ENCODE measurements around the gene LRRN4.
A peak's percentile ranks its signal among the peaks of the same experiment; 100 is the strongest.
"Not testable (repeated sequence)": the region's sequence is repeated elsewhere in the genome, so short reads cannot be mapped to it uniquely, and the experiment has no call there.

LRRN4 gene

DNA sequence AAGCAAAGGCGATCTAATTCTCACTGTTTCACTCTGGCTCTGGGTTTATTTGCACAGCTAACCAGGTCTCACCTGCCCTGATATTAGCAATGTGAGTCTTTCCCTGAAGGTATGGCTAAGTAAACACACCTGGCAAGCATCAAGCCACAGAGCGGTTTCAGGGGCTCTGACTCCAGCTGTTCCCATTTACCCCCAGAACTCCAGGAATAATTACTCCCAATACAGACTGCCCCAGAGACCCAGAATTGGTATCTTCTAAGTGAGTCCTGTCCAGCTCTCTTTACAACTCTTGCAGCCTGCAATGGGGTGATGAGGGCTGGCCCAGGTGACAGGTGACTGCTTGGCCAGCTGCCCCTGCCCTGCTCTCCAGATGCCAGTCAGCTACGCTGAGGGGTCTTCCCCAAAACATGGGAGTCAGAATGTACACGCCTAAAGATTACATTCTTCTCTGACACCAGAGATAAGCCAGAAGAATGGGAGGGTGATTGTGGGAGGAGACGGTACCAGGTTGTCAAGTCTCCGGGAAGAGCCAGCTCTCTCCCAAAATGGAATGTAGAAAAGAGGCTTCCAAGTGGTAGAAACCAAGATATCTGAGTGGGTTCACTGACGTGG, 4.9 kb upstream of the LRRN4 start:
- peak; percentile 98 for DNase-seq

DNA sequence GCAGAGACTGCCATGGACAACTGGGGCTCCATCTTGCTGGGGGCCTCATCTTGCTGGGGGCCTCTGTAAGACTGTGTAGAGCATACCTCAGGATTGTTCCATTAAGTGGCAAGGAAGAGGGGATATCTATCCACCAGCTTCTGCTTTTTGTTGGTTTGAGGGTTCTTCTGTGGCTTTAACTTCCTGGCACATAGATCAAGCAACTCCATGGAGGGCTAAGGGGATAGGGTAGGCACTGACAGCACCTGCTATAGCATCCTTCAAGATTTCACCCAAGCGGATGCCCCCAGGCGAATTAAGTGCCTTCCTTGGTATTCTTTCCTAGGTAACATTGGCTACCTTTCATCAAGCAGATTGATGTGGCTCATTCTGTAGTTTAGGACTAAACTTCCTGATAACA, 3.8 kb upstream of the LRRN4 start:
- no peak for DNase-seq

DNA sequence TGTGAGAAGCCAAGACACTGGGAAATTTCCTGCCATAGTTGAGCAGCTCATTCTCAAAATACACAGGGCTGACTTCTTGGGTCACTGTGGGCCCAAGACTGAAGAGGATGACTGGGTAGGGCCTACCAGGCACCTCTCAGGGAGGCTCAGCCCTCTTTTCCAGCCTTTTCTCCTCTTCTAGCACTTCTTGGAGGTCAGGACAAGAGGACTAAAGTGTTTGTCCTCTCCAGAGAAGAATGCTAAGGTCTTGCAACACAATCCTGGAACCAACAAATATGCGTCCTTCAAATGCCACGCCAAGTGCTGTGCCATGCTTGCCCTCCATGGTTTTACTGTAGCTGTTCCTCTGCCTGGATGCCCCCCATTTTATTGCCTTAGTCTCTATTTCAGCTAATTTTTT, 3.3 kb upstream of the LRRN4 start:
- DNase-seq = no peak

DNA sequence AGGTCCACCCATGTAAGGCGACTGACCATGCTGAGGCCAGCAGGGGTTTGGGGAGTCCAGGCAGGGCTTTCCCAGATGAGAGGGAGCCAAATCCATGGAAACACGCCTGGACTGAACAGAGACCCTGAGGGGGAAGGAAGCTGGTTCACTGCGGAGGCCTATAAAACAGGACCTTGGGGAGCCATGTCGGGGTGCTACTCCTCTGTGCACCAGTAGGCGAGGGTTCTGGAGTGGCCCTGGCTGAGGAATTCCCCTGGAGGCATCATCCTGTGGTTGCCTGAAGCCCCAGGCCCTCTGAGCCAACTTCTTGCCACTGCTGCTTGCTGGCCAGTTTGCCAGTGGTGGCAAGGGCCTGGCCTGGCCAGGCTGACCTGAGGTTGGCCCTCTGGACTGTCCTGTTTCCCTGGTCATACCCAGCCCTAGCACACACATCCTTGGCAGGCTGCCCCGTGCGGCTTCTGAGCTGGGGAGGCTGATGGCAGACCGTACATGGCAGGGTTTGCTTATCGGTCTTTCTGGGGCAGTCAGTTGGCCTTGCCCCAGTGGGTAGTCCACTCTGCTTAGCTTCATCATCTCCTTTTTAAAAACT, 2.2 kb upstream of the LRRN4 start:
- DNase-seq = no peak

DNA sequence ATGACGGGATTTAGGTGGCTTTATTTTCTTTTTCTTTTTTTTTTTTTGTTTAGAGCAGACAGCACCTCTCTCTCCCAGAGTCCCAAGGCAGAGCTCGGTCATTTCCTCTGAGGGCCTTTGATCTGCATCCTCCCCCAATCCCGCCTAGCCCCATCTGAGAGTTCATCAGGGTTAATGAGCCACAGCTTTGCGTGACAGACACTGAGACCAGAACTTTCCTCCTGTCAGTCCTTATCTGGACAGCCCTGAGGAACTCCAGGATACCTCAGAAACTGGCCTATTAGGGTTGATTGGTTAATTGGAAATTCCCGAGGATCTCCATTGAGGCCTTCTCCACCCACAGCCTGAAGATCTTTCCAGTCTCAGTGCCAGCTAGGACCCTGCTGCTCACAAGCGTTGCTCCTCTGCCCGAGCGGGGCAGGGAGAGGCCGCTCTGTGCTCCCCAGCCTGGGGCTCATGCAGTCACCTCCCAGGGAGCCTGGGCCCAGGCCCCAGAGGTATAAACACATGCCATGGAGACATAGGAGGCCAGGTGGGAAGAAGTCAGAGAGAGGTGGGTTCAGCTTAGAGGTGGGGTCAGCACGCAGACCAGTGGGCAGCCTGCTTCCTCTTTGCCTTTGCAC, 1.4 kb upstream of the LRRN4 start:
- DNase-seq = no peak

DNA sequence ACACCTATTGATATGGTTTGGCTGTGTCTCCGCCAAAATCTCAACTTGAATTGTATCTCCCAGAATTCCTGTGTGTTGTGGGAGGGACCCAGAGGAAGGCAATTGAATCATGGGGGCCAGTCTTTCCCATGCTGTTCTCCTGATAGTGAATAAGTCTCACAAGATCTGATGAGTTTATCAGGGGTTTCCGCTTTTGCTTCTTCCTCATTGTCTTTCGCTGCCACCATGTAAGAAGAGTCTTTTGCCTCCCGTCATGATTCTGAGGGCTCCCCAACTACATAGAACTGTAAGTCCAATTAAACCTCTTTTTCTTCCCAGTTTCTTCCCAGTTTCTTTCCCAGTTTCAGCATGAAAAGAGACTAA, 810 bp upstream of the LRRN4 start:
- DNase-seq = not testable (repeated sequence)

DNA sequence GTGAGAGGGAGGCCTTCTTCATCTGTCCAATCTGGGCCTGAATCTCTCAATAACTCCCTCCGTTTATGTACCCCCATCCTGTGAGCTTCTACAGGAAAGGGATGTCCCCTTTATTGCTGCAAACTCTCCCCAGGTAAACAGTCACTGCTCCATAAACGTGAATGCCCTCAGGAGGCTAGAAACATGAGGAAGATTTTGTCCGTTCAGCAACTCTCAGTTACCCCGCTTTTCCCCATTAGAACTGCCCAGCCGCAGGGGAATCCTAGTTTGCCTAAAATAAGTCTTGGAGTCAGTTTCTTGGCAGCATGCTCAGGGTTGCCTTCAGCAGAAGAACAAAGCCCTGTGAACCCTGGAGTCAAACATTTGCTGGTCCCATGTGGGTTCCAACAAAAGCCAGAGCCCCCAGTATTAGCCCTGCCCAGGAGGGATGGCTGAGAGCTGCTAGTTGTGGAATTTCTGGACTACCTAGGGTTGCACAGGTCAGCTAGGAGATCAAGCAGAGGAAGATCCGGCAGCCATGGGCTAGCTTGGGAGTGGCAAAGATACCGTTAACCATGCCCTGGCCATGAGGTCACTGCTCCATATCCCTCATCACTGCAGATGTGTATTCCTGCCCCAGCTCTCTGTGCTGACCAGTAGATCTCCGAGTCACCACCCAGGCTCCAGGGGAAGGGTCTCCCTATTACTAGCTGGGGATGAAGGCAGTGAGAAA, 640 bp downstream of the LRRN4 start:
- DNase-seq = no peak

DNA sequence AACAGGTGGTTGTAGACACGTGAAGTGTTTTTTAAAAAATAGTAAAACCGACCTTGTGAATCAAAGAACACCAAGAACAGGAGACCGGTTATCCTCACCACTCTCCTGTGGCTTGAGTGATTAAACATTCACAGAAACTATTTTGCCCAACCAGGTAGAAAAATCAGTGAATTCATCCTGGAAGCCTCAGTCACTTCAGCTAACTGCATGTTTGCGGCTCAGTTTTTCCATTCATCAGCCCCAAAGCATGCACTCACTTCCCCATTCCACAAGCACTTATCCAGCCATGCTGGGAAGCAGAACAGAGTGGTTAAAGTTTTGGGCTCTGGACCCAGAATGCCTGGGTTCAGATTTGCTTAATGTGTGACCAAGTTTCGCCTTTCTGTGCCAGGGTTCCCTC, 2.4 kb downstream of the LRRN4 start:
- DNase-seq = no peak

DNA sequence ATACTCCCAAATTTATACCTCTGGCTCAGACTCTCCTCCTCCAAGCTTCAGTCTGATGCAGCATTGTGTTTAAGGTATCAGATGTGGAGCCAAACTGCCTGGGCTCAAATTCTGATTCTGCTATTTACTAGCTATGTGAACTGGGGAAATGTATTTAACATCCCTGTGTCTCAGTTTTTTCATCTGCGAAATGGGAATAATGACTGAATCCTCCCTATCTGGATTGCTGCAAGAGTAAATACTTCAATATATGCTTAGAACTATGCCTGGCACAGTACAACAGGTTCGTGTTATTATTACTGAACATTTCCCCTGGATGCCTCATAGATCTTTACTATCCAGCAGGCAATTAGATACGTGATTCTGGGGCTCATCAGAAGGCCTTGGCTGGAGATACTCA, 5.5 kb downstream of the LRRN4 start:
- no peak for DNase-seq

DNA sequence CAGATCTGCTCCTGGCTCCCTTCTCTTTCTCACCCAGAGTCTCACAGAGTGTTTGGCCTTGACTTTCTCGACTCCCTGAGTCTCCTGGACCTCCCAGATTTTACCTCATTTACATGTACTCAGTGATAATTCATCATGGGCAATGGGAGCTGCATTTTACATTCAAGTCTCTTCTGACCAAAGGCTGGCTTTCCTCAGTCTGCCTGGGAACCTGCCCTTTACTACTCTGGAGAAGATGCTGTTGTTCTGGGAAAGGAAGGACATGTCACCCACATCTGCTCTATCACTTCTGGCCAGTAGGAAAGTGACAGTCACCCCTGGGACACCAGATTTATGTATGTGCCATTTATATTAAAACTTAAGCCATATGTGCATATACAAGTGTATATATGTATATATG, 7.4 kb downstream of the LRRN4 start:
- no peak for DNase-seq

DNA sequence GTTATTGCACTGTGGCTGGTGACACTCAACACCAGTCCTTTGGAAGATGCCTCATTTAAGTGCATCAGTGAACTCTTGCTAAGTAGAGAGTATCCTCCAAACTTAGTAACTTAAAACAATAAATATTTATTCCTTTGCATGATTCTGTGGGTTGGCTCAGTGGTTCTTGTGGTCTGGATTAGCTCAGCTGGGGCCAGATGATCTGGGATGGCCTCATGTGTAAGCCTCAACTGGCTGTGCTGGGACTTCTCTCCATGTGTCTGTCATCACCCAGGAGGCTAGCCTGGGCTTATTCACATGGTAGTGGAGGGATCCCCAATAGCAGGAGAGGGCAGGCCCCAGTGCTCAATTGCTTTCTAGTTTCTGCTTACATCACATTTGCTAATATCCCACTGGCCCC, 8.3 kb downstream of the LRRN4 start:
- no peak for DNase-seq

DNA sequence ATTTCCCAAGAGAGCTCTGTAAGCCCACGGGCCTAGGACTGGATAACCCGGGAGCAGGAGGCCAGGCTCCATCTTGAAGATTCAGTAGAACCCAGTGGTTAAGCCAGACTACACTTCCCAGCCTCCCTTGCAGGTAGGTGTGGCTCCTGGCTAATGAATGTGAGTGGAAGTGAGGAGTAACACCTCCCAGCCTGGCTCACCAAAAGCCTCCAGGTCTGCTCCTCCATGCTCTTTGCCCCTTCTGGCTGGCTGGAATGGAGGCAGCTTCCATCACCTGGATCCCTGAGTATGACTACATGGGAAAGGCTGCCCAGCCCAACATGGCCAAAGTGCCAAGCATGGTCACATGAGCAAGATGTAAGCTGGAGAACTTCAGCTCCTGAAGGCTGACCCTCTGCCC, 9.7 kb downstream of the LRRN4 start:
- no peak for DNase-seq

DNA sequence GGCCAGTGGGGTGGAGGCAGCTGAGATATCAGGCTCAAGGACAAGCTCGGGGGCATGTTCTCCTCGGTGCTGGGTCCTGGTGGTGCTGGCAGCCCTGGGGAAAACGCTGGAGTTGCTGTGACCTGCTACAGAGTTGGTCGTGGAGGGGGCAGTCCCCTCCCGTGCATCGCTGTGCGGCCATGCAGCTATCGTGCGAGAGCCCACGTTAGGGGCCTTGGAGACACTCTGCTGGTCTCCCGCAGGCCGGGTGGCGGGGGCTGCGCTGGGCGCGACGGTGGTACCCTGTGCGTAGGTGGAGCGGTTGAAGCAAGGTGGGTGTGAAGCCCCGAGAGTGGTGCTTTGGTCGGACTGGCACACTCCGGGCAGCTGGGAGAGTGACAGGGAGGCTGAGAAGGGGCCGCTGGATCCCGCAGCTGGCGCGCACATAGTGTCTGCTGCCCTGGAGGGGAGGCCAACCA, 12.0 kb downstream of the LRRN4 start:
- DNase-seq = no peak

DNA sequence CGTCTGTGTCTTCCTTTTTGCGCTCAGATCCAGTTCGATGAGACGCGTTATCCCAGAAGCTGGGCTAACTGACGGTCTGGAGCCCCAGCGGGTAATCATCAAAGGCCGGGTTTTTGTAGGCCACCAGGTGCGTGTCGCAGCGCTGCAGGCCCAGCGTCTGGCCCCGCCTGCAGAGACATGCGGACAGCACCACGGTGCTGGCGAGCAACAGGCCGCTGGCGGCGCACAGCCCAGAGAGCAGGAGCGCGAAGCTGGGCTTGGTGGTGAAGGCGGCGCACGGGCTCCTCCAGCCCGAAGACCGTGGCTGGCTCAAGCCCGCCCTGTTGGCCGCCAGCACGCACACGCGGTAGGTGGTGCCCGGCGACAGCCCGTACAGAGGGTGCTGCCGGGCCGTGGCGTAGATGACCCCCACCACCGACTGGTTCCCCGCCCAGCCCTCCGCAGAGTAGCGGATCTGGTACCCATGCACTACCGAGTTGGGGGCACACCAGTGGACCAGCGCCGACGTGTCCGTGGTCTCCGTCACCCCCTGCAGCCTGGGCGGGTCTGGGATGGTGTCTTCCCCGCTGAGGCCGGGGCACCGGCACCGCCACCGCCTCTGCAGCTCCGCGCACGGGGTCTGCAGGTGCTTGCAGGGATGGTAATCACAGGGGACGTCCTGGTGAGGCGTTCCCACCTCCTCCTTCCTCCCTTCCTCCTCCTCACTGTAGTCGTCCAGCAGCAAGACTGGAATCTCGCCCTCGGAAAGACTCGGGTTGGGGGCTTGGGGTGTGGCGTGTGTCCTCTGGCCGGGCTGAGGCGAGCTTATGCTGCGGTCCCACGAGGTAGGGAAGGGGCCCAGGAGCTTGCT, 12.7 kb downstream of the LRRN4 start:
- DNase-seq = no peak

DNA sequence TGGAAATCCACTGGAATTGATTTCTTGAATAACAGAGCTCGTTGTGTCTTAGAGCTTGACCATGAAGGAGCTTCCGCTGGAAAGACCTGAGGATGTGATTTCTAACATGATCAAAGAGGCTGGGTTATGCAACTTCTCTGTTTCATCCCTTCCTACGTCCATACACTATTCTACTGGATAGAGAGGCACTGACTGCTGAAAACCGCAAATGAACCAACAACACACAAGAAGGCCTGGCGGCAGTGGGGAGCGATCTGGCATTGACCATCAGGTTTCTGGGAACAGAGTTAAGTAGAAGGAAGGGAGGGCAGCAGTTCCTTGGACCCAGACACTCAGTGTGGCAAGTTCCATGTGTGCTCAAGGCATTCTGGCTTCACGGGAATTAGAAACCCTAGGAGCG, 13.3 kb downstream of the LRRN4 start:
- no peak for DNase-seq

DNA sequence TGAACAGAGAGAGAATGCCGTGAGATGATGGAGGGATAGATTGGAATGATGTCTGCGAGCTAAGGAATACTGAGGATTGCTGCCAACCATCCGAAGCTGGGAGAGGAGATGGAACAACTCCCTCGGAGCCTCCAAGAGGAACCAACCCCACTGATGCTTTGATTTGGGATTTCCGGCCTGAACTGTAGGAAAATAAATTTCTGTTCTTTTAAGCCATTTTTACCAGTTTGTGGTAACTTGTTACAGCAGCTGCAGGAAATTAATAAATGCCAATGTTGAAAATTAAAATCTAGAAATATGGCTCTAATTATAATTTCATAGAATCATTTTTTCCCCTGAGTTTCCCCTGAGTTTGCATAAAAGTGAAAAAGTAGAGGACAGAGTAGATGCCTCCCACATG, 14.1 kb downstream of the LRRN4 start:
- DNase-seq = no peak

DNA sequence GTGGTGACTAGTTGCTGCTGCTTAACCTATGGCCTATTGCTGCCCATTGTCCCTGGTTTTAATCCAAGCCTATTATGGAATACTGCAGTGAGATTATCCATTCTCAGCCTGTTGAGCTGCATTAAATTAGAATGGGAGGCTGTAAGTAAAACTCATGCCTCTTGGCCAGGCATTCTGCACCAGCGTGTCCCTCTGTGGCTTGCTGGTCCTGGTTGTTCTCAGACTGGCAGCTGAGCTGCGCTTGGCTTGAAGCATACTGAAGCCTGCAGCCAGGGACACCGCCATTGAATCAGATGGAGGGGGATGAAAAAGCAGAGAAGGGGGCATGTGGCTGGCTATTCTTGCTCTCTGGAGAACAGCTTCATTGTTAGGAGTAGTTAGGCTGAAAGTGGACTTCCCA, 15.6 kb downstream of the LRRN4 start:
- no peak for DNase-seq

DNA sequence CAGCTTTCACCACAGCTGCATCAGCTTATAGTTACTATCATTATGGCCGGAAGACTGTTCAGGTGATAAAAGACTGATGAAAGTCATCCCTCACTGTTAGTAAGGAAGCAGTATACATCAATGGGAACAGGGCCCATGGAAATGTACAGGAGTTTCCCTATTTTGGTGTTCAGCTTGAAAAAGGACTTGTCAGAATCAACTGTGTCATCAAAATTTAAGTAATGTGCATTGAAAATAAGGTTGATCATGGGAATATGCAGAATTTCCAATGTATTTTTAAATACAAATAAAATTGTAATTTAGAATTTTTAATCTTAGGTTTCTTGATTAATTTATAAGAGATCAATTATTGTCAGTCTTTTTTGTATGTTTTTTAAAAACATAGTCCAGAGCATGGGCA, 16.8 kb downstream of the LRRN4 start:
- DNase-seq = no peak

DNA sequence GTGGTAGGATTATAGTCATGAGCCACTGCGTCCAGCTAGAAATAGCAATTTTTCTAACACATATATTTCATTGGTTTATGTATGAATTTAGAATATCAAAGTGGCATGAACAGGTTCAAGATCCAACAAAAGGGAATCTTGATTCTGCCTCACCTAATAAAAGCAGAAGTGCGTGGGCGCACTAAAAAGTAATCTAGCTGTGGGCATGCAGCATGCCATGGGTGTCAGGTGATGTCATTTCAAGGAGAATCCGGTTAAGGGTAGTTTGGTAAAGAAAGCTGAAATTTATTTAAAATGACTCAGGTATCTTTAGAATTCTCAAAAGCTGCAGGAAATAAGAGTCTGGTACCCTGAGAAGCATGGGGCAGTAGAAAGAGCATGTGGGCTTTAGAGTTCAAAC, 17.6 kb downstream of the LRRN4 start:
- DNase-seq = no peak

DNA sequence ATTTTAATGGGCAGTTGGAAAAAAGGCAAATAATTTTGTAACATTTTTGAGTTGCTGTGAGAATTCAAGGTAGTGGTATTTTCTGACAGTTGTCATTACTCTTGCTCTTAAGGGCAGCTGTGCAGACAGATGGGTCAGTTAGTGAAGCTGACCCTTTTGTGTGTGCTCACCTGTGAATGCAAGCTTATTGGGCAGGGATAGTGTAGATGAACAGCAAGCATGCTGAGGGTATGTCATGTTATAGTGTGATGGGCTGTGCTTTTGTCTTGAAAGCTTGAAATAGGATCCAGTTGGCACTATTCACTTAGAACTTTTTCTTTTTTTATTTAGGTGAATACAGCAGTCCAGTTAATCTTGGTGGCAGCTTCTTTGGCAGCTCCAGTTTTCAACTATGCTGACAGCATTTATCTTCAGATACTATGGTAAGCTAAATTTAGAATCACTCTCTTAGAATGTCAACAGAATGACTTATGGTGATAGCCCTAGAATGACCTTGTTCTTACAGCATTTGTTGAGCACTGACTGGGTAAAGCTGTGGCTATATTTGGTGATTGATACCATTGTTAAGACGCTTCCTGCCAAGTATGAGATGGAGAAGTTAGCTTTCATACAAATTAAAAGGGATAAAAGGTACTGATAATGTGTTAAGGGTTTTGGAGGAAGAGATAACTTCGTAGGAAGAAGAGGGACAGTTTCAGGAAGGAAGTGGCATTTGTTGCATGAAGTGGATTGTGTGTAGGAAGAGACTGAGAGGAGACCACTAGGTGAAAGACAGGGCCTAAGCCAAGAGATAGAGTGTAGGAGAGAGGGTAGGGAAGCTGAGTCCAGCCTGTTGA, 19.5 kb downstream of the LRRN4 start:
- no peak for DNase-seq

DNA sequence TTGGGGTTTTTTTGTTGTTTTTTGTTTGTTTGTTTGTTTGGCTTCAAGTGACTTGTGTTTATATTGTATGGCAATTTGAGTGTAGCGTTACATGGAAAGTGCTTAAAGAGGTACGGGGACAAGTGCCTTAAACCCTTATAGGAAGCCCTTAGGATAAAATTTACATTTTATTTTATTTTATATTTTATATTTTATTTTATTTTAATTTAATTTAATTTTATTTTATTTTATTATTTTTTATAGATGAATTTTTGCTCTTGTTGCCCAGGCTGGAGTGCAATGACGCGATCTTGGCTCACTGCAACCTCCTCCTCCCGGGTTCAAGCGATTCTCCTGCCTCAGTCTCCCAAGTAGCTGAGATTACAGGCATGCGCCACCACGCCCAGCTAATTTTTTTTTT, 21.0 kb downstream of the LRRN4 start:
- not testable (repeated sequence) for DNase-seq

DNA sequence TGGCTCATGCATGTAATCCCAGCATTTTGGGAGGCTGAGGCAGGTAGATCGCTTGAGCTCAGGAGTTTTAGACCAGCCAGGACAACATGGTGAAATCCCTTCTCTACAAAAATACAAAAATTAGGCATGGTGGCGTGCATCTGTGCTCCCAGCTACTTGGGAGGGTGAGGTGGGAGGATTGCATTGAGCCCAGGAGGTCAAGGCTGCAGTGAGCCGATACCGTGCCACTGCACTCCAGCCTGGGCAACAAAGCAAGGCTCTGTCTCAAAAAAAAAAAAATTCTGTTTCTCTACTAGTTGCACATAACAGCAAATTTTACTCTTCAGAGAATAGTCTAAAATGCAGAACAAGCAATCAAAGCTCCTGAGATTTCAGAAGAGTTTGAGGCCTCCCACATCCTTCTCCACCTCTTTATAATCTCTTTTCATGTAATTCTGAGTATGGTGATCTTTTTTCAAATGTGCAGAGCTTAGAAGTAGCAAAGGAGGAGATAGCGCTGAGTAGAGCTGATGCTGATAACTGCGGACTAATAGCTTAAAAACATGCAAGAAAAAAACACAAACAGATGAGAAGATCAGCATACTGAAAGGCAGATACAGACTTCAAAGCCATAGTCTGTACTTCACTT, 23.3 kb downstream of the LRRN4 start:
- DNase-seq = no peak
